Tibial nerve (tissue), 4 donors: Measurements from ENCODE around the gene KAZN. TPM values are rescaled to one million over a fixed set of nuclear protein-coding genes. Genes with fewer than 3 reads are reported as not detected.

Source experiments
- DNase-seq, 2 donors: peaks; one replicate each; pipeline ENCODE4 v3.0.0-alpha.2; 2019; ENCODE audit warnings: low spot score in 2 of 2
- H3K27ac ChIP-seq, 4 donors: fragments of 200-600 bp; sonication (generic) in 3 of 4; one replicate each; pipeline ENCODE4 v1.5.1; 2017 to 2019; ENCODE audit warnings: mild to moderate bottlenecking in 1 of 4
- H3K27me3 ChIP-seq, 2 donors: fragments of 200-600 bp; sonication (generic) in 1 of 2; one replicate each; pipeline versions ENCODE4 v1.5.1 to v1.6.0; 2017 to 2019
- H3K36me3 ChIP-seq, 3 donors: fragments of 200-600 bp; sonication (generic); one replicate each; pipeline ENCODE4 v1.5.1; 2018 to 2019
- H3K4me1 ChIP-seq, 4 donors: fragments of 200-600 bp; sonication (generic) in 3 of 4; one replicate each; pipeline ENCODE4 v1.5.1; 2017 to 2019
- H3K4me3 ChIP-seq, 4 donors: fragments of 200-600 bp; sonication (generic) in 3 of 4; one replicate each; pipeline ENCODE4 v1.5.1; 2017 to 2019; ENCODE audit warnings: mild to moderate bottlenecking in 1 of 4, moderate library complexity in 1 of 4
- H3K9me3 ChIP-seq, 4 donors: fragments of 200-600 bp; sonication (generic) in 3 of 4; one replicate each; pipeline ENCODE4 v1.5.1; 2017 to 2019
- EP300 ChIP-seq, 2 donors: sonication (generic); formaldehyde crosslinking; IDR thresholded peaks; one replicate each; pipeline ENCODE4 v1.6.1; 2017; ENCODE audit warnings: antibody characterized with exemption in 2 of 2, mild to moderate bottlenecking in 1 of 2
- POLR2A ChIP-seq, 2 donors: fragments of 450-650 bp; IDR thresholded peaks; one replicate each; pipeline ENCODE4 v1.6.1; 2017; ENCODE audit warnings: antibody characterized with exemption in 2 of 2, mild to moderate bottlenecking in 2 of 2, moderate library complexity in 2 of 2
- WGBS, 2 donors: methylation state at CpG; one replicate each; pipeline ENCODE4 v1.1.5; 2018; 5-methylcytosine and 5-hydroxymethylcytosine counted together
- total RNA-seq, 4 donors: library from RNA; depleted of rRNA; stranded (reverse); fragments of >200 nt; gene quantifications; one replicate each; pipeline ENCODE4 v1.1.0, GENCODE V29; 2016
- TF ChIP-seq, protein P1 (sequence below), 5 experiments: fragments of 200-600 bp in 3 of 5; fragments of 450-650 bp in 2 of 5; sonication (generic) in 3 of 5; IDR thresholded peaks; one replicate each; pipeline ENCODE4 v1.5.1; 2016 to 2019; ENCODE audit warnings: antibody characterized with exemption in 5 of 5, mild to moderate bottlenecking in 3 of 5, moderate library complexity in 2 of 5

Gene KAZN
- total RNA-seq, 4 donors from 2014 or later = 16.0 to 29.2 (median 22.2) TPM

DNA sequence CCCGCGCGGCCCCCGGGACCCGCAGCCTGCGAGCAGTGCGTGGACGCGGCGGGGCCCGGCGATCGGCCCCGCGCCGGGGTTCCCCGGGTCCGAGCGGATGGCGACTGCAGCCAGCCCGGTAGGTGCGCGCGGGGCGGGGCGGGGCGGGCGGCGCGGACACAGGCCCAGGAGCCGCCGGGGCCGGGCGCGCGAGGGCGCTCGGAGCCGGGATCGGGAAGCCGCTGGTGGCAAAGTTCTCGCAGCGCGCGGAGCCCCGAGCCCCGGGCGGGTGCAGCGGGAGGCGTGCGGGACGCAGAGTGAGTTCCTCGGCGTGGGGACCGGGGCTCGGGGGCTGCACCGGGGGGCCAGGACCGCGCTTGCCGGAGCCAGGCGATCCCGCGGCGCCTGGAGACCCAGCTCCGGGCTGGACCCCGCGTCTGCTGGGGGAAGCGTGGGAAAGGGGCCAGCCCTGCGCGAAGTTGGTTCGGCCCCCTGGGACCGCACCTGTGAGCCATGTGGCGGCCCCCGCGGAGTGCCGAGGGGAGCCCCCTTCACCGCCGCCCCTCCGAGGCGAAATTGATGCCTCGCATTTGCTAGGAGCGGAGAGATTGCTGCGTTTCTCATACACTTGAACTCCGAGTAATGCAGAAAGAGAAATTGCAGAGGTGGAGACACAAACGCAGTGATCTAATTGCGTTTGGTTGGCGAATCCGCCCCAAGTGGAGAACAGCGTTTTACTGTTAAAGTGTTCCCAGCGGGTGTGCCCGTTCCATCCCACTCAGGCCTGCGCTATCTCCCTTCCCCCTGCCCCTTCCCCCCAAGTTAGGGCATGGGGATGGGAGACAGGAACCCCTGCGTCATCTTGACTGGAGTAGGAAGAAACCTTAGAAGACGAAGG lies 326.2 kb downstream of the KAZN start:
- H3K9me3 ChIP-seq = no peaks in the 10 kb centered on the region
- 1 to 2% methylated on average over 11 to 51 of the region's 94 CpGs for whole genome bisulfite sequencing, 2 donors
- peaks cover 0 to 12% of the 10 kb centered on the region in 2 donors for H3K27me3 ChIP-seq
- no peak for DNase-seq
- peak overlapping the region; percentile 28 to 56 (median 44) for H3K4me3 ChIP-seq
- peak overlapping the region in 3 of 4 donors; percentile 36 to 73 (median 53) for H3K27ac ChIP-seq
- H3K4me1 ChIP-seq = peaks cover 0 to 18% (median 8%) of the 10 kb centered on the region in 4 donors
- TF ChIP-seq EP300 (IDR thresholded peaks at IDR 0.05) (peak in 1 of 2 donors; percentile 37), POLR2A (IDR thresholded peaks at IDR 0.05) (no peak)
- TF ChIP-seq, protein P1, sequence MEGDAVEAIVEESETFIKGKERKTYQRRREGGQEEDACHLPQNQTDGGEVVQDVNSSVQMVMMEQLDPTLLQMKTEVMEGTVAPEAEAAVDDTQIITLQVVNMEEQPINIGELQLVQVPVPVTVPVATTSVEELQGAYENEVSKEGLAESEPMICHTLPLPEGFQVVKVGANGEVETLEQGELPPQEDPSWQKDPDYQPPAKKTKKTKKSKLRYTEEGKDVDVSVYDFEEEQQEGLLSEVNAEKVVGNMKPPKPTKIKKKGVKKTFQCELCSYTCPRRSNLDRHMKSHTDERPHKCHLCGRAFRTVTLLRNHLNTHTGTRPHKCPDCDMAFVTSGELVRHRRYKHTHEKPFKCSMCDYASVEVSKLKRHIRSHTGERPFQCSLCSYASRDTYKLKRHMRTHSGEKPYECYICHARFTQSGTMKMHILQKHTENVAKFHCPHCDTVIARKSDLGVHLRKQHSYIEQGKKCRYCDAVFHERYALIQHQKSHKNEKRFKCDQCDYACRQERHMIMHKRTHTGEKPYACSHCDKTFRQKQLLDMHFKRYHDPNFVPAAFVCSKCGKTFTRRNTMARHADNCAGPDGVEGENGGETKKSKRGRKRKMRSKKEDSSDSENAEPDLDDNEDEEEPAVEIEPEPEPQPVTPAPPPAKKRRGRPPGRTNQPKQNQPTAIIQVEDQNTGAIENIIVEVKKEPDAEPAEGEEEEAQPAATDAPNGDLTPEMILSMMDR (IDR thresholded peaks at IDR 0.05) = peak in 2 of 5 experiments; percentile 24 to 26
- no peaks in the 10 kb centered on the region for H3K36me3 ChIP-seq

DNA sequence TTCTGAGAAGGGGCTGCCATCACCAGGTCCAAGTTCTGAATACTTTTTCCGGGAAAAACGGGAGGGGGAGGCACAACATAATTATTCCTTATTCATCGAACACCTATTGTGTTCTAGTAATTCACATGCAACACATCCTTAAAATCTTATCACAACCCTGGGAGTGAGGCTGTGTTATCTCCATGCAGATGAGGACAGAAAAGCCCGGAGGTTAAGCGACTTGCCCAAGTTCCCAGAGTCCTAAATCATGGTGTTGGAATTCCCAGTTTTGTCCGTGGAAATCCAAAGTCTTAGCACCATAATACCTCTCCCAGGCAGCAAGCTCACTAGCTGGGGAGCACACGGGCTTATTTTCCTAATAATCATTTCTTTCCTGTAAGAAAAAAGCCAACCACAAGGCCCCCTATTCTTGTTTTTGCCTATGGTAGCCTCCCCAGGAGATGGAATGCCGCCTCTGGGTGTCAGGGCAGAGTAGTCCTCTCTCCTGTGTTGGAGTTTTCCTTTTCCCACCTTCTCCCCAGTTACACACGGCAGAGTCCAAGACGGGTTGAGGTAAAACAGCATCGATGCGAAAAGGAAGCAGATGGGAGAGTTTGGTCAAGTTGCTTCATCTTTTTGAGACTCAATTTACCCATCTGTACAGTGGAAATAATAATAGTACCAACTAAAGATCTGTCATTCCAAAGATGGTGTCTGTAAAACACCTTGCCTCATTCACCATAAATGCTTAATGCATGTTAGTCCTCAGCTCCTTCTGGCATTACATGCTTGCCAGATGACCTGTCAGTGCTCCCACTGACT lies 327.1 kb downstream of the KAZN start:
- Histone ChIP-seq H3K4me1 (peaks cover 0 to 20% (median 8%) of the 10 kb centered on the region in 4 donors), H3K27me3 (peaks cover 0 to 12% of the 10 kb centered on the region in 2 donors), H3K4me3 (peak overlapping the region; percentile 28 to 56 (median 44)), H3K27ac (peak overlapping the region in 1 of 4 donors; percentile 73), H3K36me3 (no peaks in the 10 kb centered on the region), H3K9me3 (no peaks in the 10 kb centered on the region)
- 48 to 49% methylated on average over 12 of the region's 12 CpGs for WGBS, 2 donors
- TF ChIP-seq POLR2A (IDR thresholded peaks at IDR 0.05) (no peak), EP300 (IDR thresholded peaks at IDR 0.05) (no peak)
- TF ChIP-seq, protein P1 (IDR thresholded peaks at IDR 0.05) = no peak
- no peak for DNase-seq

DNA sequence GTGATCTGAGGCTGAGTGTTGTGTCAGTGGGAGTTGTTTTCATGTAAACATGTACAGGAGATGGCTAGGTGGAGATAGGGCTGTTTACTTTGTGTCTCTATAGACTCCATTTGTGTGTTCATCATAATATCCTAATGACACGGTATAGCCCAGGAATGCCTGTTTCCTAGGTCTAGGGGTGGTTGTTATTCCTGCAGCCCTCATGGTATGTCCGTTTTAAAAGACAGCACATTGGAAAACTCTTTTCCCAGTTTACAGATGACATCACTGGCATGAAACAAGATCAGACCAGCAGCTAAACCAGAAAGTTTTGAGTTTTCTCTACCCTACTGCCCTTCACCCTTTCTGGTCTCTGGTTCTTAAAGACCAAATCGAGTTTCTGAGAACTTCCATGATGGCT lies 327.7 kb downstream of the KAZN start:
- TF ChIP-seq EP300 (IDR thresholded peaks at IDR 0.05) (no peak), POLR2A (IDR thresholded peaks at IDR 0.05) (no peak)
- TF ChIP-seq, protein P1 (IDR thresholded peaks at IDR 0.05) = no peak
- H3K9me3 ChIP-seq = no peaks in the 10 kb centered on the region
- peaks cover 0 to 25% (median 8%) of the 10 kb centered on the region in 4 donors for H3K4me1 ChIP-seq
- no peaks in the 10 kb centered on the region for H3K36me3 ChIP-seq
- peaks cover 0 to 12% of the 10 kb centered on the region in 2 donors for H3K27me3 ChIP-seq
- no peak overlapping the region for H3K27ac ChIP-seq
- no peak for DNase-seq
- no peak overlapping the region for H3K4me3 ChIP-seq
- WGBS, 2 donors = 69 to 80% methylated on average over 3 of the region's 3 CpGs

DNA sequence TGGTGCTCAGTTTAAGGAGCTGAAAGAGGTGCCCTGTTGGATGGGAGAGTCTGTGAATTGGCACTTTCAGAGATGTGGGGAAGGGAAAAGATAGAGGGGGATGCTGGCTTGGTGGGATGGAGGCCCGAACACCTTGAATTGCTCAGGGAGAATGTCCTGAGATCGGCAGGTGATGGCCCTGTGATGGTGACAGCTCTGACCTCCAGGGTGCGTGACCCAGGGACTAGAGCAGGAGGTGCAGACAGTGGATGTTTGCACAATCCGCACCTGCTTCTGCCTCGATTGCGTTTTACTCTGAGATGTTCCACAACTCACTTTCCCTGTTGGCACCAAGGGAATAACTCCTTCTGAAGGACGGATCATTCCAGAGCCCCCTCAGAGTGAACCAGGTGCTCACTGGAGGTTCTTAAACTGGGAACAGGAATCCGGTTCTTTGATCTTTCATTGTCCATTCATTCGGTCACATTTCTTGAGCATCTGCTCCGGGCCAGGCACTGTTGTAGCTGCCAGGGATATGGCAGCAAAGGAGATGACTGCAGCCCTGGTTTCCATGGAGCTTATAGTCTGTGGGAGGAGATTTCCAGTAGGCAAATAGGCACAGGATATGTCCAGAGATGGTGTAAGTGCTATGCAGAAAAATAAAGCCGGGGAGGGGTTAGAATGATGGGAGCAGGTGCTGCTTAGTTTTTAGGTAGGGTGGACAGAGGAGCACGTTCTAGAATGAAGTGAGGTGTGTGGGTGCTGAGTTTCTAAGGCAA lies 328.5 kb downstream of the KAZN start:
- Histone ChIP-seq H3K9me3 (no peaks in the 10 kb centered on the region), H3K27ac (no peak overlapping the region), H3K4me1 (peaks cover 0 to 25% (median 8%) of the 10 kb centered on the region in 4 donors), H3K27me3 (peaks cover 0 to 12% of the 10 kb centered on the region in 2 donors), H3K36me3 (no peaks in the 10 kb centered on the region), H3K4me3 (no peak overlapping the region)
- WGBS, 2 donors = 90 to 91% methylated on average over 12 of the region's 12 CpGs
- DNase-seq = no peak
- no peak for TF ChIP-seq POLR2A (IDR thresholded peaks at IDR 0.05)
- no peak for TF ChIP-seq EP300 (IDR thresholded peaks at IDR 0.05)
- TF ChIP-seq, protein P1 (IDR thresholded peaks at IDR 0.05) = no peak
